Measurements from ENCODE around the gene RNF220.

RNF220 gene

GRCh38 chr1:44694863-44695478 is 289.9 kb downstream of the RNF220 start:
- no peak overlapping the region for H2AFZ ChIP-seq (ENCODE audit: insufficient read depth, low read length, poor library complexity)
- no peak overlapping the region for H2BK5ac ChIP-seq (ENCODE audit: low read depth, low read length, poor library complexity)
- no CpG with 5 or more reads among the region's 7 CpGs for WGBS (ENCODE audit: extremely low coverage, insufficient coverage, insufficient read length)
- no peak overlapping the region for H4K8ac ChIP-seq (ENCODE audit: low read depth, low read length)
- H3K4ac ChIP-seq (ENCODE audit: low read depth, low read length) = no peak overlapping the region
- no peaks in the 10 kb centered on the region for H3K79me2 ChIP-seq (ENCODE audit: control insufficient read depth, insufficient read depth, low read length, poor library complexity)
- no peak overlapping the region for H2AK5ac ChIP-seq (ENCODE audit: low read length)
- H3K9me3 ChIP-seq (ENCODE audit: insufficient read depth, low read depth, low read length) = no peaks in the 10 kb centered on the region
- no peaks in the 10 kb centered on the region for H3K4me1 ChIP-seq (ENCODE audit: control insufficient read depth in 1 of 2, insufficient read depth in 2 of 2, low read length in 2 of 2)
- no peaks in the 10 kb centered on the region for H3K27me3 ChIP-seq (ENCODE audit: insufficient read depth, low read length)
- H3K23ac ChIP-seq (ENCODE audit: low read length) = no peak overlapping the region
- H3K27ac ChIP-seq (ENCODE audit: low read depth, low read length) = no peak overlapping the region
- no peak overlapping the region for H4K12ac ChIP-seq (ENCODE audit: low read depth, low read length)
- H3K36me3 ChIP-seq (ENCODE audit: control insufficient read depth in 1 of 2, insufficient read depth in 2 of 2, low read length in 2 of 2) = no peaks in the 10 kb centered on the region
- H3K4me2 ChIP-seq (ENCODE audit: low read length) = no peak overlapping the region
- H2BK120ac ChIP-seq (ENCODE audit: insufficient read depth, low read length, poor library complexity) = no peak overlapping the region
- DNase-seq = no peak
- no peak overlapping the region for H3K14ac ChIP-seq (ENCODE audit: low read length)
- H4K91ac ChIP-seq (ENCODE audit: low read depth, low read length) = no peak overlapping the region
- H2BK12ac ChIP-seq (ENCODE audit: low read length) = no peak overlapping the region
- H3K79me1 ChIP-seq (ENCODE audit: low read length) = no peaks in the 10 kb centered on the region
- no peak overlapping the region for H3K4me3 ChIP-seq (ENCODE audit: low read depth, low read length)
- no peak overlapping the region for H3K18ac ChIP-seq (ENCODE audit: low read length)
- H3K9ac ChIP-seq (ENCODE audit: low read length) = no peak overlapping the region

GRCh38 chr1:44695671-44696070 is 290.6 kb downstream of the RNF220 start:
- Histone ChIP-seq H3K27me3 (ENCODE audit: insufficient read depth, low read length) (no peaks in the 10 kb centered on the region), H3K9me3 (ENCODE audit: insufficient read depth, low read depth, low read length) (no peaks in the 10 kb centered on the region), H3K27ac (ENCODE audit: low read depth, low read length) (no peak overlapping the region), H3K14ac (ENCODE audit: low read length) (no peak overlapping the region), H2BK5ac (ENCODE audit: low read depth, low read length, poor library complexity) (no peak overlapping the region), H3K4me2 (ENCODE audit: low read length) (no peak overlapping the region), H3K9ac (ENCODE audit: low read length) (no peak overlapping the region), H3K23ac (ENCODE audit: low read length) (no peak overlapping the region), H2BK120ac (ENCODE audit: insufficient read depth, low read length, poor library complexity) (no peak overlapping the region), H3K79me1 (ENCODE audit: low read length) (no peaks in the 10 kb centered on the region), H3K18ac (ENCODE audit: low read length) (no peak overlapping the region), H4K91ac (ENCODE audit: low read depth, low read length) (no peak overlapping the region), H2AFZ (ENCODE audit: insufficient read depth, low read length, poor library complexity) (no peak overlapping the region), H3K4ac (ENCODE audit: low read depth, low read length) (no peak overlapping the region), H2AK5ac (ENCODE audit: low read length) (no peak overlapping the region), H4K8ac (ENCODE audit: low read depth, low read length) (no peak overlapping the region), H3K4me3 (ENCODE audit: low read depth, low read length) (no peak overlapping the region), H3K79me2 (ENCODE audit: control insufficient read depth, insufficient read depth, low read length, poor library complexity) (no peaks in the 10 kb centered on the region), H3K36me3 (ENCODE audit: control insufficient read depth in 1 of 2, insufficient read depth in 2 of 2, low read length in 2 of 2) (no peaks in the 10 kb centered on the region), H4K12ac (ENCODE audit: low read depth, low read length) (no peak overlapping the region), H3K4me1 (ENCODE audit: control insufficient read depth in 1 of 2, insufficient read depth in 2 of 2, low read length in 2 of 2) (no peaks in the 10 kb centered on the region), H2BK12ac (ENCODE audit: low read length) (no peak overlapping the region)
- WGBS (ENCODE audit: extremely low coverage, insufficient coverage, insufficient read length) = no CpG with 5 or more reads among the region's 4 CpGs
- DNase-seq = no peak

- Histone ChIP-seq H4K91ac (ENCODE audit: low read depth, low read length) (no peak overlapping the region), H3K14ac (ENCODE audit: low read length) (no peak overlapping the region), H2BK120ac (ENCODE audit: insufficient read depth, low read length, poor library complexity) (no peak overlapping the region), H3K4me1 (ENCODE audit: control insufficient read depth in 1 of 2, insufficient read depth in 2 of 2, low read length in 2 of 2) (no peaks in the 10 kb centered on the region), H3K79me2 (ENCODE audit: control insufficient read depth, insufficient read depth, low read length, poor library complexity) (no peaks in the 10 kb centered on the region), H3K4ac (ENCODE audit: low read depth, low read length) (no peak overlapping the region), H2BK5ac (ENCODE audit: low read depth, low read length, poor library complexity) (no peak overlapping the region), H2BK12ac (ENCODE audit: low read length) (no peak overlapping the region), H3K27ac (ENCODE audit: low read depth, low read length) (no peak overlapping the region), H4K8ac (ENCODE audit: low read depth, low read length) (no peak overlapping the region), H3K4me2 (ENCODE audit: low read length) (no peak overlapping the region), H3K18ac (ENCODE audit: low read length) (no peak overlapping the region), H3K36me3 (ENCODE audit: control insufficient read depth in 1 of 2, insufficient read depth in 2 of 2, low read length in 2 of 2) (no peaks in the 10 kb centered on the region), H3K27me3 (ENCODE audit: insufficient read depth, low read length) (no peaks in the 10 kb centered on the region), H3K4me3 (ENCODE audit: low read depth, low read length) (no peak overlapping the region), H2AFZ (ENCODE audit: insufficient read depth, low read length, poor library complexity) (no peak overlapping the region), H3K9me3 (ENCODE audit: insufficient read depth, low read depth, low read length) (no peaks in the 10 kb centered on the region), H2AK5ac (ENCODE audit: low read length) (no peak overlapping the region), H4K12ac (ENCODE audit: low read depth, low read length) (no peak overlapping the region), H3K79me1 (ENCODE audit: low read length) (no peaks in the 10 kb centered on the region), H3K23ac (ENCODE audit: low read length) (no peak overlapping the region), H3K9ac (ENCODE audit: low read length) (no peak overlapping the region)
- no CpG with 5 or more reads among the region's 3 CpGs for WGBS (ENCODE audit: extremely low coverage, insufficient coverage, insufficient read length)
- no peak for DNase-seq
Observed at GRCh38 chr1:44696101-44696500, 291.0 kb downstream of the RNF220 start.

GRCh38 chr1:44696789-44697345 is 291.8 kb downstream of the RNF220 start:
- Histone ChIP-seq H2BK120ac (ENCODE audit: insufficient read depth, low read length, poor library complexity) (no peak overlapping the region), H3K18ac (ENCODE audit: low read length) (no peak overlapping the region), H3K4ac (ENCODE audit: low read depth, low read length) (no peak overlapping the region), H3K27me3 (ENCODE audit: insufficient read depth, low read length) (no peaks in the 10 kb centered on the region), H3K4me3 (ENCODE audit: low read depth, low read length) (no peak overlapping the region), H2BK12ac (ENCODE audit: low read length) (no peak overlapping the region), H3K4me1 (ENCODE audit: control insufficient read depth in 1 of 2, insufficient read depth in 2 of 2, low read length in 2 of 2) (no peaks in the 10 kb centered on the region), H3K23ac (ENCODE audit: low read length) (no peak overlapping the region), H4K91ac (ENCODE audit: low read depth, low read length) (no peak overlapping the region), H3K4me2 (ENCODE audit: low read length) (no peak overlapping the region), H3K9me3 (ENCODE audit: insufficient read depth, low read depth, low read length) (no peaks in the 10 kb centered on the region), H3K14ac (ENCODE audit: low read length) (no peak overlapping the region), H2BK5ac (ENCODE audit: low read depth, low read length, poor library complexity) (no peak overlapping the region), H3K27ac (ENCODE audit: low read depth, low read length) (no peak overlapping the region), H3K9ac (ENCODE audit: low read length) (no peak overlapping the region), H2AFZ (ENCODE audit: insufficient read depth, low read length, poor library complexity) (no peak overlapping the region), H2AK5ac (ENCODE audit: low read length) (no peak overlapping the region), H4K8ac (ENCODE audit: low read depth, low read length) (no peak overlapping the region), H3K79me2 (ENCODE audit: control insufficient read depth, insufficient read depth, low read length, poor library complexity) (no peaks in the 10 kb centered on the region), H3K36me3 (ENCODE audit: control insufficient read depth in 1 of 2, insufficient read depth in 2 of 2, low read length in 2 of 2) (no peaks in the 10 kb centered on the region), H4K12ac (ENCODE audit: low read depth, low read length) (no peak overlapping the region), H3K79me1 (ENCODE audit: low read length) (no peaks in the 10 kb centered on the region)
- WGBS (ENCODE audit: extremely low coverage, insufficient coverage, insufficient read length) = no CpG with 5 or more reads among the region's 7 CpGs
- DNase-seq = no peak

Data from trophoblast cell (in vitro differentiated cells and primary cell).